Tibial nerve (tissue), 4 donors: ENCODE results near the gene SNX25.

ENCODE experiments used
- CTCF ChIP-seq, 5 experiments: fragments of 200-600 bp in 3 of 5; fragments of 450-650 bp in 2 of 5; sonication (generic) in 3 of 5; IDR thresholded peaks; one replicate each; pipeline ENCODE4 v1.5.1; 2016 to 2019; ENCODE audit warnings: antibody characterized with exemption in 5 of 5, mild to moderate bottlenecking in 3 of 5, moderate library complexity in 2 of 5
- EP300 ChIP-seq, 2 donors: sonication (generic); formaldehyde crosslinking; IDR thresholded peaks; one replicate each; pipeline ENCODE4 v1.6.1; 2017; ENCODE audit warnings: antibody characterized with exemption in 2 of 2, mild to moderate bottlenecking in 1 of 2

- TF ChIP-seq CTCF (IDR thresholded peaks at IDR 0.05) (no peak), EP300 (IDR thresholded peaks at IDR 0.05) (no peak)
Observed at GRCh38 chr4:185261946-185262345, 52.5 kb downstream of the SNX25 start.
